MM.1S (cell line): ENCODE results near the gene EVA1B.

ENCODE experiments used
- DNase-seq: peaks from one replicate; pipeline ENCODE4 v3.0.0-alpha.2; 2015
- H2AFZ ChIP-seq: fragments of 300-600 bp; sonication (generic); 2 replicates; pipeline ENCODE4 v1.6.0; 2016; ENCODE audit warnings: antibody characterized with exemption, low read length
- H3F3A ChIP-seq: fragments of 300-600 bp; sonication (generic); 2 replicates; pipeline ENCODE4 v1.6.1; 2016; ENCODE audit warnings: mild to moderate bottlenecking, antibody characterized with exemption, low read length, moderate library complexity, mixed read lengths; ENCODE audit not compliant: insufficient read depth
- H3K27ac ChIP-seq: fragments of 300-600 bp; sonication (generic); 2 replicates; pipeline ENCODE4 v1.5.1; 2016; ENCODE audit warnings: mild to moderate bottlenecking, low read length
- H3K27me3 ChIP-seq: fragments of 300-600 bp; sonication (generic); replicated peaks from 2 replicates; pipeline ENCODE4 v1.6.0; 2016; ENCODE audit warnings: low read length; ENCODE audit not compliant: insufficient read depth
- H3K36me3 ChIP-seq: fragments of 300-600 bp; sonication (generic); replicated peaks from 2 replicates; pipeline ENCODE4 v1.6.1; 2016; ENCODE audit warnings: mild to moderate bottlenecking, low read length, mixed read lengths; ENCODE audit not compliant: insufficient read depth
- H3K4me1 ChIP-seq: fragments of 300-600 bp; sonication (generic); 2 replicates; pipeline ENCODE4 v1.6.1; 2016; ENCODE audit warnings: low read length, mixed read lengths
- H3K4me2 ChIP-seq: fragments of 300-600 bp; sonication (generic); 2 replicates; pipeline ENCODE4 v1.6.0; 2016; ENCODE audit warnings: low read depth, low read length
- H3K4me3 ChIP-seq: fragments of 300-600 bp; sonication (generic); 2 replicates; pipeline ENCODE4 v1.5.1; 2016; ENCODE audit warnings: low read length, mixed read lengths
- H3K79me2 ChIP-seq: fragments of 300-600 bp; sonication (generic); 2 replicates; pipeline ENCODE4 v1.6.1; 2016; ENCODE audit warnings: mixed run types, low read length, mixed read lengths
- H3K9ac ChIP-seq: fragments of 300-600 bp; sonication (generic); 2 replicates; pipeline ENCODE4 v1.6.1; 2016; ENCODE audit warnings: low read length, mixed read lengths
- H3K9me2 ChIP-seq: fragments of 300-600 bp; sonication (generic); replicated peaks from 2 replicates; pipeline ENCODE4 v1.6.1; 2016; ENCODE audit warnings: mild to moderate bottlenecking, low read length, mixed read lengths; ENCODE audit not compliant: insufficient read depth
- H3K9me3 ChIP-seq: fragments of 300-600 bp; sonication (generic); replicated peaks from 2 replicates; pipeline ENCODE4 v1.6.1; 2016; ENCODE audit warnings: mild to moderate bottlenecking, low read length, mixed read lengths; ENCODE audit not compliant: insufficient read depth
- H4K20me1 ChIP-seq: fragments of 300-600 bp; sonication (generic); 2 replicates; pipeline ENCODE4 v1.6.1; 2016; ENCODE audit warnings: mild to moderate bottlenecking, low read length, moderate library complexity, mixed read lengths; ENCODE audit not compliant: insufficient read depth
- CTCF ChIP-seq: fragments of 300-600 bp; sonication (generic); IDR thresholded peaks from 2 replicates; pipeline ENCODE4 v1.5.1; 2016; ENCODE audit warnings: antibody characterized with exemption, low read length, mixed read lengths
- EZH2 ChIP-seq: fragments of 300-600 bp; sonication (generic); optimal IDR thresholded peaks from 2 replicates; pipeline ENCODE3; 2017; ENCODE audit warnings: low read depth, mild to moderate bottlenecking, antibody characterized with exemption, low read length, mixed read lengths
- EZH2phosphoT487 ChIP-seq: fragments of 300-600 bp; sonication (generic); IDR thresholded peaks from 2 replicates; pipeline ENCODE4 v1.6.1; 2018; ENCODE audit warnings: antibody characterized with exemption, low read length

The EVA1B gene

GRCh38 chr1:36287595-36287994 is 35.9 kb downstream of the EVA1B start:
- Histone ChIP-seq H2AFZ (no peak overlapping the region), H3K27ac (no peak overlapping the region), H3K36me3 (peaks cover 4% of the 10 kb centered on the region), H3K9me3 (no peaks in the 10 kb centered on the region), H3F3A (peaks cover 10% of the 10 kb centered on the region), H3K27me3 (no peaks in the 10 kb centered on the region), H3K4me2 (no peak overlapping the region), H3K9ac (no peak overlapping the region), H4K20me1 (no peaks in the 10 kb centered on the region), H3K79me2 (peaks cover 56% of the 10 kb centered on the region), H3K4me1 (peaks cover 7% of the 10 kb centered on the region), H3K4me3 (no peak overlapping the region), H3K9me2 (no peaks in the 10 kb centered on the region)
- no peak for DNase-seq
- TF ChIP-seq CTCF (no peak), EZH2phosphoT487 (no peak), EZH2 (no peak)

GRCh38 chr1:36286802-36287201 is 36.6 kb downstream of the EVA1B start:
- H3K4me2 ChIP-seq: no peak overlapping the region
- H3K79me2 ChIP-seq: peaks cover 61% of the 10 kb centered on the region
- no peaks in the 10 kb centered on the region for H3K27me3 ChIP-seq
- no peak overlapping the region for H3K9ac ChIP-seq
- H4K20me1 ChIP-seq: no peaks in the 10 kb centered on the region
- no peak overlapping the region for H3K4me3 ChIP-seq
- H2AFZ ChIP-seq: no peak overlapping the region
- H3K4me1 ChIP-seq: peaks cover 7% of the 10 kb centered on the region
- peaks cover 7% of the 10 kb centered on the region for H3K36me3 ChIP-seq
- H3K27ac ChIP-seq: no peak overlapping the region
- H3F3A ChIP-seq: peaks cover 10% of the 10 kb centered on the region
- H3K9me3 ChIP-seq: no peaks in the 10 kb centered on the region
- no peaks in the 10 kb centered on the region for H3K9me2 ChIP-seq
- TF ChIP-seq CTCF (no peak), EZH2phosphoT487 (no peak), EZH2 (no peak)
- DNase-seq: no peak

GRCh38 chr1:36285443-36286101 is 37.9 kb downstream of the EVA1B start:
- Histone ChIP-seq H3K36me3 (peaks cover 7% of the 10 kb centered on the region), H4K20me1 (no peaks in the 10 kb centered on the region), H3K9me2 (no peaks in the 10 kb centered on the region), H3K27me3 (no peaks in the 10 kb centered on the region), H3K4me1 (peaks cover 7% of the 10 kb centered on the region), H3K9me3 (no peaks in the 10 kb centered on the region), H3K4me3 (no peak overlapping the region), H3K4me2 (0 out of 2 replicates have a peak overlapping the region, but pooled peaks have one; percentile 4), H3F3A (peaks cover 10% of the 10 kb centered on the region), H3K27ac (no peak overlapping the region), H3K79me2 (peaks cover 66% of the 10 kb centered on the region), H2AFZ (no peak overlapping the region), H3K9ac (no peak overlapping the region)
- TF ChIP-seq CTCF (peak; percentile 75), EZH2 (no peak), EZH2phosphoT487 (no peak)
- DNase-seq: peak; percentile 87
